ENCODE results near the gene OR6A2. TPM values are rescaled to one million over a fixed set of nuclear protein-coding genes. Genes with fewer than 3 reads are reported as not detected.

The OR6A2 gene
- total RNA-seq, 2 experiments from 2014 or later = not detected

DNA sequence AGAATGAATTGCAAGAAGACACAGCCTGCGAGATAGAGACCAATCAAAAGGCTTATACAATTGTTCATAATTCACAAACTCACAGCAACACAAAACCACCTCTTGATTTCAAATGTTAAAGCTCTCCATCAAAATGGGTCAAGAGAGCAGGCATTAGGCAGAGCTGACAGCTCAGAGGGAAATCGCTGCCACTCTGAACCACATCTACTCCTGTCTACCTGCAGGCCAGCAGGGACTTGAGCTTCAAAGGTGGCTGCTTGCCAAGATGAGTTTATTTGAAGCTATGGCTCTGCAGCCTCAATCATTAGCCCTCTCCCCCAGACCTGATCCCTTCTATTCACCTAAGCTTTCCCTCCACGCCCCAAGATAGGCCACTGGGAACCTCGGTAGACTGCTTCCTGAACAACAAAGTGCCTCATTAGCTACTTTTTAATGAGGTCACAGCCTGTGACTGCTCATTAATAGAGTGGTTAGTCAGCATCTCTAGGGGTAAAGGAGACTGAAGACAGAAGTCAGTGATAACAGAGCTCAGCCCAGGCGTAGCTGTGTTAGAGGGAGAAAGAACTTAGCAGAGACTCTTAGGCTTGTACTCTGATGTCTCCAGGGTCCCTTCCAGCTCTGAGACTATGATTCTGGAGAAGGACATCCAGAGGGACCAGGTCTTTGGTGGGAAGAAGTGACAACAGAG is 24.8 kb upstream of the OR6A2 start:
- no peak overlapping the region for H3K4me3 ChIP-seq (ENCODE audit: low read length)
- no peak overlapping the region for H3K27ac Mint-ChIP-seq
- H3K36me3 ChIP-seq (ENCODE audit: insufficient read depth, low read length) = no peaks in the 10 kb centered on the region
- H3K4me1 Mint-ChIP-seq (ENCODE audit: low read depth) = no peaks in the 10 kb centered on the region
- H3K27ac ChIP-seq (ENCODE audit: low read depth in 1 of 2, low read length in 2 of 2) = no peak overlapping the region
- ChIA-PET CTCF (no interaction called here), POLR2A (no interaction called here)
- no peaks in the 10 kb centered on the region for H3K27me3 ChIP-seq (ENCODE audit: control insufficient read depth in 1 of 2, insufficient read depth in 2 of 2, low read length in 2 of 2)
- intact Hi-C loops (cut with DNase I, micrococcal nuclease) = no loop called here
- DNase-seq = no peak
- peaks cover 22% of the 10 kb centered on the region for H3K27me3 Mint-ChIP-seq
- TF ChIP-seq, protein P1, sequence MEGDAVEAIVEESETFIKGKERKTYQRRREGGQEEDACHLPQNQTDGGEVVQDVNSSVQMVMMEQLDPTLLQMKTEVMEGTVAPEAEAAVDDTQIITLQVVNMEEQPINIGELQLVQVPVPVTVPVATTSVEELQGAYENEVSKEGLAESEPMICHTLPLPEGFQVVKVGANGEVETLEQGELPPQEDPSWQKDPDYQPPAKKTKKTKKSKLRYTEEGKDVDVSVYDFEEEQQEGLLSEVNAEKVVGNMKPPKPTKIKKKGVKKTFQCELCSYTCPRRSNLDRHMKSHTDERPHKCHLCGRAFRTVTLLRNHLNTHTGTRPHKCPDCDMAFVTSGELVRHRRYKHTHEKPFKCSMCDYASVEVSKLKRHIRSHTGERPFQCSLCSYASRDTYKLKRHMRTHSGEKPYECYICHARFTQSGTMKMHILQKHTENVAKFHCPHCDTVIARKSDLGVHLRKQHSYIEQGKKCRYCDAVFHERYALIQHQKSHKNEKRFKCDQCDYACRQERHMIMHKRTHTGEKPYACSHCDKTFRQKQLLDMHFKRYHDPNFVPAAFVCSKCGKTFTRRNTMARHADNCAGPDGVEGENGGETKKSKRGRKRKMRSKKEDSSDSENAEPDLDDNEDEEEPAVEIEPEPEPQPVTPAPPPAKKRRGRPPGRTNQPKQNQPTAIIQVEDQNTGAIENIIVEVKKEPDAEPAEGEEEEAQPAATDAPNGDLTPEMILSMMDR (IDR thresholded peaks at IDR 0.05) = no peak
- H3K4me1 ChIP-seq (ENCODE audit: insufficient read depth, low read length) = no peaks in the 10 kb centered on the region
- H3K9me3 Mint-ChIP-seq = peaks cover 3% of the 10 kb centered on the region
- H3K36me3 Mint-ChIP-seq (ENCODE audit: low read depth) = no peaks in the 10 kb centered on the region
- H3K9me3 ChIP-seq (ENCODE audit: control insufficient read depth in 1 of 2, insufficient read depth in 1 of 2, low read length in 2 of 2) = no peaks in the 10 kb centered on the region
- H3K4me3 Mint-ChIP-seq = no peak overlapping the region
- ATAC-seq (ENCODE audit: poor library complexity) = no peak

DNA sequence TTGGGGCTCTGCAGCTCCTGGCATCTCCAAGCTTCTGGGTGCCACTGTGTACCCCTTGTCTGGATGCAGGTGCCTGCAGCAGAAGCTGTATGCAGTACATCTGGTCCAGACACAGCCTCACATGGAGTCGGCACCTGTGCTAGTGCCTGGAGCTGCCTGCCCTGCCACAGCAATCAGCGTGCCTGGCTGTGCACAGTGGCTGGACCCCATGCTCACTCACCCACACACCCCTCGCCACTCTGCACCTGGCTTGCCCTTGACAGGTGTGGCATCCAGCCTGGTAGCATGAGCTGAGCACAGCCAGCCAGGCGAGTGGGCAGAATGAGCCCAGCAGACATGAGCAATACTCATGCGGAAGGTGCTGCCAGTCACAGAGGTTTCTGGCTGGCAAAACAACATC is 19.5 kb upstream of the OR6A2 start:
- intact Hi-C loops (cut with DNase I, micrococcal nuclease) = no loop called here
- H3K27ac ChIP-seq (ENCODE audit: low read depth in 1 of 2, low read length in 2 of 2) = no peak overlapping the region
- H3K27me3 Mint-ChIP-seq = peaks cover 16% of the 10 kb centered on the region
- no peak overlapping the region for H3K4me3 Mint-ChIP-seq
- H3K4me3 ChIP-seq (ENCODE audit: low read length) = no peak overlapping the region
- TF ChIP-seq, protein P1 (IDR thresholded peaks at IDR 0.05) = no peak
- H3K4me1 Mint-ChIP-seq (ENCODE audit: low read depth) = no peaks in the 10 kb centered on the region
- H3K9me3 Mint-ChIP-seq = peaks cover 3% of the 10 kb centered on the region
- no peaks in the 10 kb centered on the region for H3K36me3 Mint-ChIP-seq (ENCODE audit: low read depth)
- ATAC-seq (ENCODE audit: poor library complexity) (no peak), DNase-seq (no peak)
- CTCF ChIA-PET = no interaction called here
- H3K4me1 ChIP-seq (ENCODE audit: insufficient read depth, low read length) = no peaks in the 10 kb centered on the region
- H3K27ac Mint-ChIP-seq = no peak overlapping the region
- H3K27me3 ChIP-seq (ENCODE audit: control insufficient read depth in 1 of 2, insufficient read depth in 2 of 2, low read length in 2 of 2) = peaks cover 0 to 3% of the 10 kb centered on the region in 2 experiments
- POLR2A ChIA-PET = no interaction called here
- no peaks in the 10 kb centered on the region for H3K36me3 ChIP-seq (ENCODE audit: insufficient read depth, low read length)
- peaks cover 0 to 13% of the 10 kb centered on the region in 2 experiments for H3K9me3 ChIP-seq (ENCODE audit: control insufficient read depth in 1 of 2, insufficient read depth in 1 of 2, low read length in 2 of 2)

DNA sequence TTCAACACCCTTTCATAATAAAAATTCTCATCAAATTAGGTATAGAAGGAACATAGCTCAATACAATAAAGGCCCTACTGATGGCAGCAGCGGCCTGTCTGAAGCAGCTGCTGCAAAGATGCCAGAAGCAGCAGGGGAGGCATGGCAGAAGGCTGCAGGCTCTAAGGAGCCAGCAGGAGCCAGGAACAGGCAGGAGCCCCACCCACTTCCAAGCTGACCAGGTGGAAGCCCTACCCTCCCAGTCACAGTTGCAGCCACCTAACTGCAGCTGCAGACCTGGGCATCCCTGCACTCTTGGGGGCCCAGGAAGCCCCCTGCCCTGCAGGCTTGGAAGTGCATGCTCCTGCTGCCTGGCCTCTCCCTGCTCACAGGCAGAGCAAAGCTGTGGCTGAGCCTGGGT is 18.2 kb upstream of the OR6A2 start:
- Histone ChIP-seq H3K27me3 (ENCODE audit: control insufficient read depth in 1 of 2, insufficient read depth in 2 of 2, low read length in 2 of 2) (peaks cover 0 to 3% of the 10 kb centered on the region in 2 experiments), H3K4me3 (ENCODE audit: low read length) (no peak overlapping the region), H3K4me1 (ENCODE audit: insufficient read depth, low read length) (peaks cover under 1% of the 10 kb centered on the region), H3K9me3 (ENCODE audit: control insufficient read depth in 1 of 2, insufficient read depth in 1 of 2, low read length in 2 of 2) (peaks cover 0 to 13% of the 10 kb centered on the region in 2 experiments), H3K36me3 (ENCODE audit: insufficient read depth, low read length) (no peaks in the 10 kb centered on the region), H3K27ac (ENCODE audit: low read depth in 1 of 2, low read length in 2 of 2) (no peak overlapping the region)
- DNase-seq (no peak), ATAC-seq (ENCODE audit: poor library complexity) (no peak)
- Mint-ChIP-seq H3K4me3 (no peak overlapping the region), H3K27me3 (peaks cover 22% of the 10 kb centered on the region), H3K36me3 (ENCODE audit: low read depth) (no peaks in the 10 kb centered on the region), H3K9me3 (peaks cover 3% of the 10 kb centered on the region), H3K4me1 (ENCODE audit: low read depth) (no peaks in the 10 kb centered on the region), H3K27ac (no peak overlapping the region)
- POLR2A ChIA-PET = no interaction called here
- intact Hi-C loops (cut with DNase I, micrococcal nuclease) = no loop called here
- TF ChIP-seq, protein P1 (IDR thresholded peaks at IDR 0.05) = no peak
- CTCF ChIA-PET = no interaction called here
